ENCODE results near the gene CCDC92.
A peak's percentile ranks its signal among the peaks of the same experiment; 100 is the strongest.
"Not testable (repeated sequence)": the region's sequence is repeated elsewhere in the genome, so short reads cannot be mapped to it uniquely, and the experiment has no call there.

Gene CCDC92

DNA sequence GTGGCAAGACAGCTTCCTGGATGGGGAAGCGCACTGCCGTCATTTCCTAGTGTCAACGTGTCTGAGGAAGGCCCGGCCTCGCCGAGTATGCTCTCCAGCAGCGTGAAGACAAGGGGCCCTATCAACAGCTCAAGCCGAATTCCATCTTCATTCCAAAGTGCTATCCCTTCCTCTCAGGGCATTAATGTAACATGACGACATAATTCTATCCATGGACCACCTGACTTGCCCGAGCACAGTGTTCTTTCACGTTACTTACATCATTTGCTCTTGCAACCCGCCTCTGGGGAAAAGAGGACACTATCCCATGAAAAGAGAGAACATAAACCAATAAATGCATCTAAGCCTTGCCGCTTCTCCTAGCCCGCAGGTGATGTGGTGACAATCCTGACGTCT is 22.9 kb downstream of the CCDC92 start:
- no peak for DNase-seq (ENCODE audit: low spot score)

DNA sequence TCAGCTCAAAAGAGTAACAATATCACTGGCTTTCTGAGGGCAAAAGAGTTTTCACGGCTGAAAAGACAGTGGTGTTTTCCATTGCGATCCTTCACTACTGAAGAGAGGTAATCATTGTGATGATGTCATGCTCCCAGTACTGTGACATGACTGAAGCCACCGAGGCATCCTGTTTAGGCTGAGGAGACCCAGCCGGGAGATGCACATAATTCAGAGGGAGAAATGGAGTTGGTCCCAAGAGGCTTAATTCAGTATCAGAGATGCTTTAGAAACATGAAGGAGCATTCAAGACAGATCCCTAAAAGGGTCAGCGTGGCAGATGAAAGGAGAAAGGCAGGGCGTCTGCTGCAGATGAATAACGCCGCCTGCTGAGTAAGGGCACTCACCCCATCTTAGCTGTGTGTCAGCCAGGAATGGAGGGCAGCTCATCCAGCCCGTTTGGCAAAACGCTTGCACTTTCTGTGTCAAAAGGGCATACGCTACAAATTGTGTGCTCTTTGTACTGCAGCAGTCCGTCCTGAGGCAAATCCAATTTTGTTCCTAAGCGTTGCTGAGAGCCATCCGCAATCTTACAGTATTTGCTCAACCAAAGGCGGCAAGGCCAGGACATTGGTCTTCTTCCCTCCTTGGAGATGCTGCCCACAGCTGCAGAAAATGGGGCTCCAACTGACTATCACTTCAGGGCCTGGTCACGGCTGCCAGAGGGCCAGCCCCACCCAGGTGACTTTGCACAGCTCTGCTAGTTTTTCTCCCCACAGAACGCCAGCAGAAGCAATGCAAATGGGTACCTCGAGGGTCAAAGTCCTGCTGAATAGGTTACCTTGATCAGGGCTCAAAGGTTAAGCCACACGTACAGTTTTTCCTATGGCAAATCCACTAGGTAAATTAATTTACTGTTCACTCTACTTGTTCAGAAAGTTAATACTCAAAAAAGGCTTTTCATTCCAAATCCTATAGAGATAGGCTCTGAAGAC is 23.5 kb downstream of the CCDC92 start:
- peak; percentile 61 for DNase-seq (ENCODE audit: low spot score)

DNA sequence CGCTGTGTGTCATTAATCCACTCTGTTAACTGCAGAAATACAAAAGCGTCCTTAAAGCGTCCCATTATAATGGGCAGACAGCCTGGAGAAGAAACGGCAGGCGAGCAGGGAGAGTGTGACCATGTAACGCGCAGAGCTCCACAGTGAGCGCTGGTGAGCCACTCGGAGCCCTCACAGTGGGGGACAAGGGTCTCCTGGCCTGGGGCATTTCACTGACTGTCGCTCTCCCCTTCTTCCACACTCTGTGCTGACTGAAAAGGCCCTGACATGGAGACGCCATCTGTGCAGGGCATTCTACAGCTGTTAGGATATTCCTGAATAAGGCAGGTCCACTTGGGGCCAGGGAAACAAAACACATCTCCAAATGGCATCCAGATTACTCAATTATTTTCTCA is 24.2 kb downstream of the CCDC92 start:
- no peak for DNase-seq (ENCODE audit: low spot score)

DNA sequence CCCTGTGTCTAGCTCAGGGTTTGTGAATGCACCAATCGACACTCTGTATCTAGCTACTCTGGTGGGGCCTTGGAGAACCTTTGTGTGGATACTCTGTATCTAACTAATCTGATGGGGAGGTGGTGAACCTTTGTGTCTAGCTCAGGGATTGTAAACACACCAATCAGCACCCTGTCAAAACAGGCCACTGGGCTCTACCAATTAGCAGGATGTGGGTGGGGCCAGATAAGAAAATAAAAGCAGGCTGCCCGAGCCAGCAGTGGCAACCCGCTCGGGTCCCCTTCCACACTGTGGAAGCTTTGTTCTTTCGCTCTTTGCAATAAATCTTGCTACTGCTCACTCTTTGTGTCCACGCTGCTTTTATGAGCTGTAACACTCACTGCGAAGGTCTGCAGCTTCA is 25.1 kb downstream of the CCDC92 start:
- DNase-seq (ENCODE audit: low spot score), result not testable (repeated sequence)

DNA sequence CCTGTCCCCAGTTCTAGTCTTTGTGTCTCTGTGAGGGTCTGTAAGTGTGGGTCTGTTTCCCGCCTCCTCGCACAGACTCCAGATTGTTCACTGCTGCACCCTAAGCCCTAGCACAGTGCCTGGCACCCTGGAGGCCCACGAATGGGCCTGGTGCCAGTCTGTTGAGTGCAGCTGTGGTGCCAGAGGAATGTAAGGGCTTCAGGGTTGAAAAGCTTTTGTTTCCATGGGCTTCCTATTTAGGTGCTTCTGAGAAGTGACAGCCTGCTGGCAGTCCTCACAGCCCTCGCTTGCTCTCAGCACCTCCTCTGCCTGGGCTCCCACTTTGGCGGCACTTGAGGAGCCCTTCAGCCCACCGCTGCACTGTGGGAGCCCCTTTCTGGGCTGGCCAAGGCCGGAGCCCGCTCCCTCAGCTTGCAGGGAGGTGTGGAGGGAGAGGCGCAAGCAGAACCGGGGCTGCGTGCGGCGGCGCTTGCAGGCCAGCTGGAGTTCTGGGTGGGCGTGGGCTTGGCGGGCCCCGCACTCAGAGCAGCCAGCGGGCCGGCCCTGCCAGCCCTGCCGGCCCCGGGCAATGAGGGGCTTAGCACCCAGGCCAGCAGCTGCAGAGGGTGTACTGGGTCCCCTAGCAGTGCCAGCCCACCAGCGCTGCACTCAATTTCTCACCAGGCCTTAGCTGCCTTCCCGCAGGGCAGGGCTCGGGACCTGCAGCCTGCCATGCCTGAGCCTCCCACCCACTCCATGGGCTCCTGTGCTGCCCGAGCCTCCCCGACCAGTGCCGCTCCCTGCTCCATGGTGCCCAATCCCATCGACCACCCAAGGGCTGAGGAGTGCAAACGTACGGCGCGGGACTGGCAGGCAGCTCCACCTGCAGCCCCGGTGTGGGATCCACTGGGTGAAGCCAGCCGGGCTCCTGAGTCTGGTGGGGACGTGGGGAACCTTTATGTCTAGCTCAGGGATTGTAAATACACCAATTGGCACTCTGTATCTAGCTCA is 25.8 kb downstream of the CCDC92 start:
- not testable (repeated sequence) for DNase-seq (ENCODE audit: low spot score)

DNA sequence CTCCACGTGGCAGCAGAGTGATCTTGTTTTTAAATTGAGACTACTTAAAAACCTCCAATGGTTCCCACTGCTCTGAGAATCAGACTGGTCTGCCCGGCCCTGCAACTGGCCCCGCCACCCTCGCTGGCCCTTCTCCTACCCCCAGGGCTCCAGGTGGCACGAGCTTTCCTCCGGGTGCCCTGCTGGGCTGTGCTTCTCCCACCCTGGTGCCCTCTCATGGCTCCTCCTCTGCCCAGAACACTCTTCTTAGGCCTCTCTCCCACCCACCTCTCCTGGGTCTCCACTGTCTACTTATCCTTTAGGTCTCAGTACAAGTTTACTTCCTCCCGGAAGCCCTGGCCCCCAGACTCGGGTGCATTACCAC is 26.5 kb downstream of the CCDC92 start:
- DNase-seq (ENCODE audit: low spot score), result no peak

DNA sequence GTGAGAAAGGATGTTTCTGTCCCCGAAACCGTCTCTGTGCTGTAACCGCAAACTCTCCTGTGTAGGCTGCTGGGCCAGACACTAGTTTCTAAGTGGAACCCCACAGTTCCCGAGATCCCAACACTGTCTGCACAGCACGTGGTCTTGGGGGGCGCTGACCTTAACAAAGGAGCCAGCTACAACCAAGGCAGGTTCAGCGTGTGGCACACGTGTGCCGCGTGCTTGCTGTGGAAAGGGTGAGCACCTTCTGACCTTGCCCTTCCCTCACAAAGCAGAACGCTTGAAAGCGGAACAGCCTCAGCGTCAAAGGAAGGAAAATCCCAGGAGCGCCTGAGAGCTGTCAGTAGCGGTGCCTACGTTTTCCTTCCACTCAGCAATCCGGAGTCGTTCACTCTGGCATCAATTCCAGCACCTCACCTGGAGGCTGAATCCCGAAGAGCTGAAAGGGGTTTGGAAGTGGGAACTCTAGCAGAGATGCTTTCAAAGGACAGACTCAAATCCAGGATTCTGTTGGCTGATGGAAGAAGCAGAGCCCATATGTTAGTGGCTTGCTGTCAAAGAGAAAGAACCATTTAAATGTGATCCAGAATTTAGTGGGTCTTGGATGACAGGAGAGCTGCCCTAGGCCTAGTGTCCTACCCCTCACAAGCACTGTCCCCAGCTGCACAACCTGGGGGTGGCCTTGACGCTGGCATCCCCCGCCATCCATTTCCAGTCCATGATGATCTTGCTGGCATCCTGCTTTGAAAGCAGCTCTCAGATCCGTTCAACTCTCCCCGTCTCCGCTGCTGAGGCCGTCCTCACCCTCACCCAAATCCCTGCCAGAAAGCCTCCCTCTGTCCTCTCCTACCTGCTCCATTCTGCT is 27.1 kb downstream of the CCDC92 start:
- DNase-seq (ENCODE audit: low spot score), result no peak

DNA sequence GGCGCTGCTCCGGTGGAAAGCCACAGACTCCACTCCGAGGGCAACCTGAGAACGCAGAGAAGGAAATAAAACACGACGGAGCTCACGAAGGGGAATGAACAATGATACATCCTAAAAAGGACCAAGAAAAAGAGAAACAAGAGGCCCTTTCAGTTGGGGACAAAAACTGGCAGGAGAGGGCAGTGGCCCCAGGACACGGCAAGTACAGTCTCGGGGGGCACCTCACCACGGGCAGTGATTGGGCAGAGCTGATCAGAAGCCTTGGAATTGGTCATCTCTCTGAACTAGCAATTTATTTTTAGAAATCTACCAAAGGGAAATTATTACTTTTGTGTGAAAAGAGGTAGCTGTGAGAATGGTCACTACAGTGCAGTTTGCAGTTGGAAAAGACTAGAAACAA is 27.9 kb downstream of the CCDC92 start:
- DNase-seq (ENCODE audit: low spot score), result no peak

DNA sequence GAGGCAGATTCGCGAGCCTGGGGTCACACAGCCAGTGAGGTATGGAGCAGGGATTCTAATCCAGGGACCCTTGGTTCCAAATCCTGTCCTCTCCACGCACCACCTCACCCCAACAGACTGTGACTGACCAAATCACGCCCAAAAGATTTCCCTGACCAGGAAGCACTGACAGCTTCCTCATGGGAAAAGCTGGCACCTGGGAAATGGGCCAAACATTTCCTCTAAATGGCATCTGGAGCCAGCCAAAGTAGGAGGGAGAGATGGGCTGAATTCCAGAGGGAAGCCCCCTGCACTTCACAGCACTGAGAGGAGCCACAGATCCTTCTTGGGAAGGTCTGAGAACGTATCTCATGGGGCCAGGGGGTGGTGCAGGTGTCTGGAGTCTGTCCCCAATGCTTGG is 28.8 kb downstream of the CCDC92 start:
- no peak for DNase-seq (ENCODE audit: low spot score)

DNA sequence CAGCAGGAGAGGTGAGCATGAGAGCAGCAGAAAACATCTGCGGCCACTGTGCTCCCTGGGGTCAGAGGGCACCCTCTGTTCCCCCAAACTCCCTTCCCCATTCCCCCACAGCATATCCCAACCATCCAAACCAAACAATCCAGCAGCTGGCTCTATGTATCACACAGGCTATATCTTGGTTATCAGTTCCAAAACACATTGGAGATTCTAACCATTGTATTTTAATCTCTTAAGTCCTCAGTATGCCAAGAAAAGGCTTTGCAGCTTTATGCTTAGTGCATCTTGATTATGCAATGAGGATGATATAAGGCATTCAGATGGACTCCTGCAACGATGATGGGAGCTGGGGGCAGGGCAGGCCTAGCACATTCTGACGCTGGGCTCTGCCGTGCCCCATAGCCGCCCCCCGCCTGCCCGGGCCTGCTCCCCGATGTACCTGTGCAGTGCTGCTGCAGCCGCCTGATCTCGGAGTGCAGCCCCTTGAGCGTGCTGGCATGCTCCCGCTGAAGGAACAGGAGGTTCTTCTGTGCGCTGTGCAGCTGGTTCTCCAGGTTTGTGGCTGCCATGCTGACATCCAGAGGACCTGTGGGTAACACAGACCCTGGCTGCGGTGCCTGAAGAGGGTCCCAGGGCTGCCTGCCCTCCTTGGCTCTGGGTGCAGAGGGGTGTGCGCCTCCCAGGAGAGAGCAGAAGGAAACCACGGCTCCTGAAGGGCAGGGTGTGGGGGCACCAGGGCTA is 29.6 kb downstream of the CCDC92 start:
- DNase-seq (ENCODE audit: low spot score), result no peak

DNA sequence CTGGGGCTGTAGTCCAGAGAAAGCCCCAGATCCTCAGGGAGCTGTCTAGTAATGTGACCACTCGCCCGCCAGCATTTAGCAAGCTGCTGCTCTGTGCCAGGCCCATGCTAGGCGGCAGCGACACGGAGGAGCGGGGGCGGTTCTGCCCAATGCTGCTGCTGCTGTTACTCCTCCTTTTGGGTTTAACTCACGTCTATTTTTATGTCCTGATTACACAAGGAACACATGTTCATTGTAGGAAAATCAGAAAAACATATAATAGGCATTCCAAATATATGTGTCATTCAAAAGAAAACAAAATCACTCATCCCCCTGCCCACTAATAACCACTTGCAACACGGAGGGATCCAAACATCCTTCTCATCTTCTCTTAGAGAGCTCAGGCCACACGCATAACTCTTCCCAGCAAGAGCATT is 30.4 kb downstream of the CCDC92 start:
- DNase-seq (ENCODE audit: low spot score), result no peak

DNA sequence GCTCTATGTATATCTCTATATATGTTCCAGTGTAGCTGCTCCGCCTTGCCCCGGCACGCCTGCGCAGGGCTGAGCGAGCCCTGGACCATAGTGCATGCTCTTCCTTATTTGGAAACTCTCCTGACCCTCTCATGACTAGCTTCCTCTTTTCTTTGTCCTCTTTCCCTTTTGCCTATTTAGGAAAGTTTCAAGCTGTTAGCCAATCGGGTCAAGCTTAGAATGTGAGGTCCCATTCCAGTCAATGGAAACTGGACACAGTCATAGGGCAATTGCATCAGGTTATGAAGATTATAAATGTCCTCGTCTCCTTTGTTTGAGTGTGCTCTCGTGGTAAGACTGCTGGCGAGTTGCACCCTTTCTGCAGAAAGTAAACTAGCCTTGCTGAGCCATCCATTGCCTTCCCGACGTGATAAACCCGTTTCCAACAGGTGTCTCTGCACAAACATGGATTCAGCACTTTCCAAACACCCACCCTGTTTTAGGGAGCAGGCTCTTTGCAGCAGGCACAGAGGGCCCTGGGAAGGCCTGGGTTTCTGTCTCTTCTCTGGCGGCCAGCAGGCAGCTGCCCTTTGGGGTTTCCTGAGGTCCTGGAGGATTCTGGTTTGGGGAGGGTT is 30.9 kb downstream of the CCDC92 start:
- no peak for DNase-seq (ENCODE audit: low spot score)

DNA sequence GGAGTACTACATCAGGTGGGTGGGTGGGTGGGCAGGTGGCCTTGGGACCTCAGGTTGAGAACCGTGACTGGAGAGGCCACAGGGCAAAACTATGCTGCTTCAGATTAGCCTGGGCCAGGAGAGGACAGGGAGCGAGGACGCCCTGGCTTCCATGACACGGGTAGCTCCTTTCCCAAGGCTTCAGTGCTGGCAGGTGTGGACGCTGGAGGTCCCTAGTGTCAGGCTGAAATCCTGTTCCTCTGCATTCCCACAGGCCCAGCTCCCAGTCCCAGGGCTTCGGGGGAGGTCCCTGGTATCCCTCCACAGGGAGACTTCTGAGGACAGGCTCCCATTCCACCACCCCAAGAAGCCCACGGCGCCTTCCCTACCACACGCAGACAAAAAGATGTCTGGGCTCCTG is 31.6 kb downstream of the CCDC92 start:
- DNase-seq (ENCODE audit: low spot score), result no peak

DNA sequence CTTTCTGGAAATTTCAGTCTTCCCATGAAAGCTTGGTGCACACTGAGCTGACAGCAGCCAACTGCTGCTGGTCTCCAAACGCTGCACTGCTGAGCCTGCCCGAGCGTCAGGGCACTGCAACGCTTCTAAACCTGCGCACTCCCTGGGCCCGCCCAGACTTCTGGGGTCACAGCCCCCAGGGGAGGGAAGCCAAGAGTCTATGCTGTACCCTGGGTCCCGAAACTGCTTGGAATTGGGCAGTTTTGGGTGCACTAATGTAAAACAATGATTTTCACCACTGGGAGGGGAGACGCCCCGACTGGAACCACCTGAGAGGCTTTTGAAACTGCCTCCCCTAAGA is 32.0 kb downstream of the CCDC92 start:
- no peak for DNase-seq (ENCODE audit: low spot score)

DNA sequence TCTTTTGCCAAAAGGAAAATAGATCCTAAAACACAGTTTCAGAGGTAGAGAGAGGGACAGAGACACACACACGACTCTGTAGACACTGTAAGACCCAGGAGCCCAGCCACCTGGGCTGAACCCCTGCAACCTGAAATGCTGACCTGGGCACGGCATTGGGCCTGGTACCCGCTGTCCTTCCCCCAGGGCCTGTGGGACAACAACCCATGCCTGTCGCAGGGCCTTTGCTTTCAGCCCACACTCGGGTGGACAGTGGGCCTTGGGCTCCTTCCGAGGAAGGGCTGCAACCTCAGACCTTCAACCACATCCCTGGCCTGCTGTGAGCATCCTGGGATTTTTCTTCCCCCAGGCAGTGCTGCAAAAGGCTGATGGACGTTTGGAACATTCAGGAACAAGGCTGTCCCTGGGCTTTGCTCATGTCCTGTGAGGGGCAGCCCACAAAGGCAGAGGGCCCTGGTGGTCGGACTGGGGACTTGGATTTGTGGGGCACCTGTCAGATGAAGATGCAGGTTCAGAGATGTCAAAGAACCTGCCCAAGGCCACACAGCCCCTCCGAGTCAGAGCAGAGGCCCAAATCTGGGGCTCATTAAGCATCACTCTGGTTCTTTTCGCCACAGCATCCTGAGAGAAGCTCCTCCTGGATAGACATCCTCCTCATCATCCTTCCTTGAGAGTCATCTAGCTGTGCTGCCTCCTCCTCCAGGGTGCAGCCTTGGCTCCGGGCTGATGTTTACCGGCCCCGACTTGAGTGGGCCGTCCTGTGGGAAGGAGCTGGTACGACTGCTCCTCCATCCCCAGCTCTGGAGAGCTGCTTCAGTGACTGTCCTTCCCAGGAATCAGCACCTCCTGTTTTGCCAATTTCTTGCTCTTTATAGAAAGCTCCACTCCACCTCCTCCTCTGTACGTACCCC is 32.7 kb downstream of the CCDC92 start:
- DNase-seq (ENCODE audit: low spot score), result no peak

DNA sequence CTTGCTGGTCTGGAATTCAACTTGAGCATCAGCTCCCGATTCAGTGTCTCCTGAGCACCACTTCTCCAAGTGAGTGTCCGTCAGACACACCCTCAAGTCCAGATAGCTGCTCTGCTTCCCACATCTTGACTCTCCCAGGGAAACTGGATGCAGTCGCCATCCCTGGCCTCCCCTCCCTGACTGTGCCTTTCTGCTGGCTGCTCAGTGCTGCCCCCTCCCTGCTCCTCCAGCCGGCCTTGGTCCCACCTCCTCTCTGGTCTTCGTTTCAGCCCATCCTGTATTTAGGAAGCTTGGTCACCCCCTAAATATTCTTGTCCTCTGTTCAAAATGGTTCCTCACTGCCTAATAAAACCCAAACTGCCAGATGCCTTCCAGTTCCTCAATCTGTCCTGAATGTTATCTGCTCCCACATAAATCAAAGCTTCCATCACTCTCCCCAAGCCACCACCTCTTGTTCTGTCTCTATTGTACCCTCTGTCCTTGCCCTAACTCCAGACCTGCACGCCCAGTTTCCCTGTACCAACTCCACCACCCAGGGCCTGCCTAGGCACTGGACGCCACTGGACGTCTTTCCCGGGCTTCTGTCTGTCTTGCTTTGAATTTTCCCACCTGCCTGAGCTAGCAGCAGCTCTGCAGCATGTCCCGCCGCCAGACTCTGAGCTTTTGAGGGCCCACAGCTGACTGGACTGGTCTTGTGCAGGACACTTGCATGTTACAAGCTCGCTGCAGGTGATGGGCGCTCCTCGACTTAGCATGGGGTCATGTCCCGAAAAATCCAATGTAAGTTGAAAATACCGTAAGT is 33.8 kb downstream of the CCDC92 start:
- peak; percentile 45 for DNase-seq (ENCODE audit: low spot score)

DNA sequence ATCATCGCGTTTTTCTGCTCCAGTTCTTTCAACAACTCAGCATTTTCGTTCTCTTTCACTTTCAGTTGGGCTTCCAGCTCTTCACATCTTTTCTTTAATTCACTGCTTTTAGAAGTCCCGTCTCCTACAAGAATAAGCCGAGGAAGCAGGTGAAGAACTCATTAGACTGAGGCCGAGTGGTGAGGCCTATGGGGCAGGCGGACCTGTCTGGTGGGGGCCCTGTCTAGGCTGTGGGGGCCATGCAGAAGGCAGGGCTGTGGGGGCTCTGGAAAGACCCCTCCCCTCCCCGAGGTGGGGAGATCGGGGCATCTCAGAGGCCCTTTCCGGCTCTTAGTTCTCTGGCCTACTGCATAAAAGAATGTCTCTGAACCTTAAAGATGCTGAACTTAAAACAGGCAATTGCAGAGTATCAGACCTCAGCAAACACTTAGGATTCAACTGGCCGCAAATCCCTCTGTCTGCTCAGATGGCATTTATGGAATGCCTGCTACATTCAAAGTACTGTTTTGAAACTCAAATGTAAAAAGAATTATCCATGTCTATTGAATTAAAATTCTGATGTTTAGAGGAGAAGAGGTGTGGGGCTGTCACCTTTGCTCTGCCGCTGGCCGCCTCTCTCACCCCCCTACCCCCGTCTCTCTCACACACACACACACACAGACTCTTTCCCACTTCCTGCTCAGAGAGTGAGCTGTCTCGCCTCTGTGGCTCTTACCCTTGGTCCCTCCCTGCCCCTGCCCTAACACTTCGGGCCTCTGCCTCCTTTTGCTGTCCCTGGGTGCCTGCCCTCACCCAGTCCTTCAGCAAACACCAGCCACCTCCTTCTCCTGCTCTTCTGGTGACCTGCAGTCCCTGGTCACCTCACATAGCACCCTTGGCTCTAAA is 34.7 kb downstream of the CCDC92 start:
- no peak for DNase-seq (ENCODE audit: low spot score)

All from HuH-7.5 (cell line).